Superior temporal gyrus (tissue), 1 donor: Measurements from ENCODE around the gene MGA.

Experiments used
- DNase-seq: peaks from one replicate; pipeline ENCODE4 v3.0.0-alpha.2; 2016; ENCODE audit errors: extremely low spot score

MGA gene

DNA sequence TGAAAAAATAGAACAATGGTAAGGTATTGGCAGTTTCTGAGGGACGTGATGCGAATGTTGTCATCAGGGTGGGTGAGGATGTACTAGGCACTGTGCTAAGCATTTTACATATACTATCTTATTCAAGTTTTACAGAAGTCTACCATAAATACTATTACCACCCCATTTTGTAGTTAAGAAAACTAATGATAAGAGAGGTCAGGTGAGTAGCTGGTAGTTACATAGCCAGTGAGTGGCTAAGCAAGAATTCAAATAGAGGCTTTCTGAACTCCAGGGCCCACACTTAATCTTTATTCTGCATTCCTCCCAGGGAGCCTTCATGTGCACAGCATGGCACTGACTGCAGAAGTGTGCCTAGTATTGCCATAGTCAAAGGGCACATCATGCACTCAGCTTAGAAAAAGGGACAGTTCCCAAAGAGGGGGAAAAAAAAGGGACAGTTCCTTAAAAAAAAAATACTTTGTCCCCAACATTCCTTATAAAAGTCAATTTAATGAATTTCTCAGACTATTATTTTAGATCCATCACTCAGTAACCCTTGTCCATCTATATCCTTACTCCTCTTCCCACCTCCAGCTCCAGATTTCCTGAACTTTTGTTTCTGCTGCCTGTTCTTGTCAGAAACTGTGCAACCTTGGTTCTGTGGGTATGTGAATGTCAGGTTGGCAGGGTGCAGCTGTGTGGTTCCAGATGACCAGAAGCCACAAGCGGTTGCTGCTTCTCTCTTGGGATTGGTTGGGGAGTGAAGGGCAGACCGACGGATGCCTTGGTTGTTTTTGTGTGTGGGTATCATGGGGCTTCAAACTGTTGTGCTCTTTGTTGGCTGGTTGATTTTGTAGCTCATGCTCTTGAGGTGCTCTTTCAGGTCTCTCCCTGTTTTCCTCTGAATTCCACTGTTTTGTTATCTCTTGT lies 122.4 kb downstream of the MGA start:
- no peak for DNase-seq

DNA sequence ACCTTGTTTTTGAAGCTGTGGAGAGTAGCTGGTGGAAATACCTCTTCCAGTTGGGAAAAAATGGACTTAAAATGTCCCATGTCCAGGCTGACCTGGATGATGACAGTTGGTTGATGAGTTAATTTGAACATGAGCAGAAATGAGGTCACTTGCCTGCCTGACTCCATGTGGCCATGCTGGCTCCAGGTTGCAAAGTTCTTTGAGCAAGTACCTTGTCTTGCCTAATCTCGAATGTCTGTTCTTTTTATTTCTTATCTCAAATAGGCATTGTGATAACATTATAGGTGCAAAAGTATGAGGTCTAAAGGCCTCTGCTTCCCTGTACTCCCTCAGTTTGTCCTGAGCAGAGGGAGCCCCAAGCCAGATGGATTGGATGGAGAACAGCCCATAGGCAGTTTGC lies 123.1 kb downstream of the MGA start:
- no peak for DNase-seq

DNA sequence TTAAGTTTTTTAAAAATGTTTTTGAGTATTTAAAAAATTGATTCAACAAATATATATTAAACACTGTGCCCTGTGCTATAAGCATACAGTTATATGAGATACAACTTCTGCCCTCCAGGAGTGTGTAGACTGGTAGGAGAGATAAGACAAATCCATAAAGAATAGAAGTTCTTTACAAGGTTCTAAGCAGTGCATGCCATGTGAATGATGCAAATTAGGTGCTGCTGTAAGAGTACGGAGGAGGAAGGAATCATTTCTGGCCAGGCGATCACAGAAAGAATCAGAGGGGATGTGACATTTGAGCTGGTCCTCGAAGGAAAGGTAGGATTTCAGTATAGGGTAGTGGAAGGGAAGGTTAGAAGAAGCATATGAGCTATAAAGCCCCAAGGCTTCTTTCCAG lies 128.1 kb downstream of the MGA start:
- no peak for DNase-seq

DNA sequence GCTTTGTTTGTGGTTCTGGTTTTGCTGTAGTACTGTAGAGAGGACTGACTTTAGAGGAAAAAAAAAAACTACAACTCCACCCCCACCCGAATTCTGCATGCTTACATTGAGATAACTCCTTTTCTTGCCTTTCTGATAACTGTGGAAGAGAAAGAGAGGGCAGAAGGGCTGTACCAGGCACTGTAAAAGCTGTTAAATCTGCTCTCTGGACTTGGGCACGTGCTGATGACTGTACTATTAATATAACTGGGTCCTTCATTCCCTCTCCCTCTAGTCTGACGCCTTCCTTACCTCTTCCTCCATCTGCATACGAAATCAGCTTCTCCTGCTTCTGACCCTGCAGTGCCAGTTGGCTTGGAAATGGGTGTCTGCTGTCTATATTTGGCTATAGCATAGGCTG lies 129.0 kb downstream of the MGA start:
- peak; percentile 34 for DNase-seq

DNA sequence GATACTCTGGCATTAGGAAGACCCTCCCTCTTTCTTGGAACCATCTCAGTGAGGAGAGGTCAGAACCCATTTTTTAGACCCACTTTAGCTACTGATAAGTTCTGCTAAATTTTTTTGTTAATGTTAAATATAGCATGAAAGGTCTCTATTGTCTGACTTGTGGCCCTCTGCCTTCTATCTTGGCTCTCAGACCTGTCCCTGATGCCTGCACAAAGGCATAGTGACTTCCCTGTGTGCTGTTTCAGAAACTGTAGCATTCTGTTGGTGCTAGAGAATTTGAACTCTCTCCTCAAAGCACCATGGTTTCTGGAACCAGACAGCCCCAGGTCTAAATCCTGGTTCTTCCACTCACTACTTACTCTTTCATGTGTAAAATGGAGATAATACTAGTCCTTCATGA lies 129.5 kb downstream of the MGA start:
- peak; percentile 41 for DNase-seq

DNA sequence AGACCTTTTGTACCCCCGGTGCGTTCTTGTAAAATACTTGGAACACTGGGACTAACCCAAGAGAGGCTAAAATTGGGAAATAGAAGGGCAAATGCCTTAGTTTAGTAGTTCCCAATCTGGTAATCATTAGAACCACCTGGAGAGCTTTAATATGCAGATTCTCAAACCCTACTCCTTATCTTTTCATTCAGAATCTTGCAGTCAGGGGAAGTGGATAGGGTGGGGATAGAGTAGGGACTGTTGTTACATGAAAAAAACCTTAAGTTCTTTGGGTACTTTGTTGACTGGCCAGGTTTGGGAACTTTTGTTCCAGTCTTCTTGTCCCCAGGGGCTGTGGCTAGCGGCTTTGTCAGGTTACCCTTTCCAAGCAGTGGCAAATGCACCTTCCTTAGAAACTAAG lies 130.0 kb downstream of the MGA start:
- DNase-seq, result no peak

DNA sequence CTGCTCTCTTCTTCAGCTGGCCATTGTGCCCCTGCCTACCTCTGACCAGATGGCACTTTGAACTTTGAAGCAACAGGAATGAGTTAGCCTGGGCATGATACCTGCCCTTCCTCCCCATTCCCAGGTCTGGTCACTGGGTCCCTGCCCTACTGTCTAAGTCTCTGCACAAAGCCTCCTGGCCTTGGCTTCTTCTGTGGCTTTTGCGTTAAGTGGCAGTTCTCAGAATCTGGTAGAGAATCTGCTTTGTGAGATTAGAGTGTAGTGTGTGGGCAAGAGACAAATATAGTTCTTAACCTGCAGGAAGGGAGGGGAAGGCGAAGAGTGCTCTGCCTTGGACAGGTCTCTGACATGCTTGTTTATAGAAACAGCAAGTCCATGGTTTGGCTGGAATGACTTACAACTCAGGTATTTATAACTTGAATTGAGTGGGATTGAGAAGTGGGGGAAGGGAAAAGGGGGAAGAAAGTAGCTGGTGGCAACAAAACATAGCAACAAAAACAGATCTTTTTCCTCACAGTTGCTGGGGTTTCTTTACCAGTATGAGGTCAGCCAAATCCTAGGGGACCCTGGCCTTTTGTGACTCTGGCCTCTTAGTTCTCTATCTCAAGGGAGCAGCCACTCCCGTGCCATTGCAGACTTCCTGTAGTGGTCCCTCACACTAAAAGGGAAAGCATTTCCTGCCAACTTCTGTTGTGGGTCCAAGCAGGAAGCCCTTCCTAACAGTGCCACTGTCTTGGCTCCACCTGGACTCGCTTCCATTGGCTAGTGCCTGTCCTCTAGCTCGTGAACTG lies 130.7 kb downstream of the MGA start:
- no peak for DNase-seq

DNA sequence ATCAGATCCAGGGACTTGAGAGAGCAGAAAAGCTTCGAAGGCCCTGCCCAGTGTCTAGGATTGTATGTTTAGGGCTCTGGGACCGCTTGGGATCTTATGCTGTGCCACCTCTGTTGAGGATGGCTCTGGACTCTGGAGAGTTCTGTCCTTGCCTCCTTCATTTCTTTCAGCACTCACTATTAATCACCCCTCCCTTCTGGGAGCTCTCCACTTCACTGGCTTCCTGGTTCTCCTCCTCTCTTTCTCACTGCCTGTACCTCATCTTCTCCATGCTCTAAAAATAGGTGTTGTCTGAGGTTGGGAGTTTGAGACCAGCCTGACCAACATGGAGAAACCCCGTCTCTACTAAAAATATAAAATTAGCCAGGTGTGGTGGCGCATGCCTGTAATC lies 131.3 kb downstream of the MGA start:
- no peak for DNase-seq

DNA sequence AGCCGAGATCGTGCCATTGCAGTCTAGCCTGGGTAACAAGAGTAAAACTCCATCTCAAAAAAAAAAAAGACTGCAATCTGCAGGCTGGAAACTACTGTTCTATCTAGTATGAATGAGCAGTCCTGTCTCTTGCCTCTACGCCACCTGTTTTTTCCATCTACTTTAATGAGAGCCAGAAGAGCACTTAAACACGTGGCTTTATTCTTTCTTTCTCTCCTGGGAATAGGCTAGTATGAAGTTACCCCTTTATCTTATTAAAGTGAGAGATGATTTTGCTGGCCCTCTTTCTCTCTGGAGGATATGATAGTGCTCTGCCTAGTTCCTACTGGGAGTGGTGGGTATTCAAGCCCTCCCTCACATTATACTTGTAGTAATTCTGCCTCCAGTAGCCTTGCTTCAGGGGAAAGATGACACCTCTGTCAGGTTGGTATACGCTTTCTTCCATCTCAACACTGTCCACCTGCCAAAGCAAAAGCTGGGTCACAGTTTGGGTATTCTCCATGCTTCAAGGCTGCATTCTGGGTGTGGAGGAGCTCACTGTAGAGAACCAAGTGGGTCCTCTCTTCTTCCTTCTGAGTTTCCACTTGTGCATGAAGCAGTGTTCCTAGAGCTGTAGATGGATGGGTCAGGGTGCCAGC lies 131.9 kb downstream of the MGA start:
- DNase-seq, result no peak

DNA sequence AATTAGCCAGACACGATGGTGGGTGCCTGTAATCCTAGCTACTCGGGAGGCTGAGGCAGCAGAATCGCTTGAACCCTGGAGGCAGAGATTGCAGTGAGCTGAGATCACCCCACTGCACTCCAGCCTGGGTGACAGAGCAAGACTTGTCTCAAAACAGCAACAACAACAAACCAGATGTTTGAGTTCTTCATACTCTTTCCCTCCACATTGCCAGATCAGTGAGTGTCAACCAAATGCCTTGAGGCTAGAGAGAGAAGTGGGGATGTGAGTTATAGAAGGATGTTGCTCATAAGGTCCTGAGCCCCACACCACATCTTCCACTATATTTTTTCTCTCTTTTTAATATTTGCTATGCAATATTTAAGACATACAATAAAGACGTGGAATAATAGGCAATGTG lies 133.9 kb downstream of the MGA start:
- DNase-seq, result no peak

DNA sequence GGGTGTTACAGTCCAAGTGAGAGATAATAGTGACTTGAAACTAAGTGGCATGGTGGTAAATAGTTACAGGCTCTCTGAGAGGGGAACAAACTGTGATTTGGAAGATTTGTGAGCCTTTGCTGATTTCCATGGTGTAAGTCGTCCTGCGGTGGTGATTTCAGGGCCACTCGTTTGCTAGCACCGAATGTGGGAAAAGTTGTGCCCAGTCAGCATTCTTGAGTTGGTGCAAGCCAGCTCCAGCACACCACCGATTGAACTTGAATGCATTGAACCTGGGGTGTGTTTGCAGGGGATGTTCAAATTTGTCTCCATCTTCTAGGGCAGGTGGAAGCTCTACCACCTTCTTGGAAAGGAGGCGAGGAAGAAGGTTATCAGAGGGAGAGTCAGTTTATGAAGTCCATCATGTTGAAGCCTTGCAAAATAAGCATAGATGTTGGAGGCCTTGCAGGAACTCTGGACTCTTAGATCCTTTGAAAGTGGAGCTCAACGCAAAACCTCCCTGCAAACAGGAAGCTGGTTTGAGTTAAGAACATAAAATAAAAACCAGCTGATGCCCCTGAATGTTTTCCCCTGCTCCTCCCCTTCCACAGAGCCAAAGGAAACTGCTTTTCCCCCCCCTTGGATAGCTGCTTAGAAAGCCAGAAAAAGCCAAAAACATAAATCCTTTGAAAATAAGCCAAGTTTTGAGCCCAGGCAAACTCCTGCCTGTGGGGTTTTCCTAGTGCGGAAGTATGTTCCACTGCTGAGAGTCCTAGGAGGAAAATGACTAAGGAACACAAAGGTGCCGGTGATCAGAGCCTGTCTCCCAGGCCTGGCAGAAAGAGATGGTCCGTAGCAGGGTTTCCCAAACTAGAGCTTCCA lies 136.0 kb downstream of the MGA start:
- DNase-seq, result peak; percentile 29

DNA sequence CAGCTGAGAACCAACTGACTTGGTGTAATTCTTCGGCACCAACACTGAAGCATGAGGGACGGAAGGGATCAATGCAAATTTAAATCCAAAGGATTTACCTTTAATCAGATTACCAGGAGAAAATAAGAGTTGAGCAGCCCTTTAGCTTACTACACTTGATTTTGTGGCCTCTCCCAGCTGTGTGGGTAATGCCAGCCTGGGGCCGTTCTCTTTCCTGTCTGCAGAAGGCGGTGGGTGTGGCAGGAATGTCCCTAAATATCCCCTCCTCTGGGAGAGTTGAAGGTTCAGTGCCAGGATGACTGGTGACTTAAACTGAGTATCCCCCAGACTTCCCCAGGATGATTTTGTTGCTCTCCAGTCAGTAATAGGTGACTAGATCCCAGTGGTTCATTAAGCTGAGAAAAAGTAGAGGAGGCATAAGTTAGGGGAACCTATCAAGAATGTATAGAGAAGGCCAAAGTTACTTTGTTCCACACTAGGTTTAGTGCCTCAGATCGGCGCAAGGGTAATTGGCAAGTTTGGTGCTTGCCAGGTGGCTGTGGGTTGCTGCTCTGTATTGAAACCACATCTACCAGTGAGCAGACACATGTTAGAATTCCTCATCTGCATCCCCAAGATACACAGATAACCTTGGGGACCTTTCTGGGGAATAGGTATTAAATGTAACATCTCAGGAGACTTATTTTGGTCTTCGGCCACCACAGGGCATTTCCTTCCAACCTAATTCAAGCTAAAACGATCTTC lies 137.2 kb downstream of the MGA start:
- no peak for DNase-seq

DNA sequence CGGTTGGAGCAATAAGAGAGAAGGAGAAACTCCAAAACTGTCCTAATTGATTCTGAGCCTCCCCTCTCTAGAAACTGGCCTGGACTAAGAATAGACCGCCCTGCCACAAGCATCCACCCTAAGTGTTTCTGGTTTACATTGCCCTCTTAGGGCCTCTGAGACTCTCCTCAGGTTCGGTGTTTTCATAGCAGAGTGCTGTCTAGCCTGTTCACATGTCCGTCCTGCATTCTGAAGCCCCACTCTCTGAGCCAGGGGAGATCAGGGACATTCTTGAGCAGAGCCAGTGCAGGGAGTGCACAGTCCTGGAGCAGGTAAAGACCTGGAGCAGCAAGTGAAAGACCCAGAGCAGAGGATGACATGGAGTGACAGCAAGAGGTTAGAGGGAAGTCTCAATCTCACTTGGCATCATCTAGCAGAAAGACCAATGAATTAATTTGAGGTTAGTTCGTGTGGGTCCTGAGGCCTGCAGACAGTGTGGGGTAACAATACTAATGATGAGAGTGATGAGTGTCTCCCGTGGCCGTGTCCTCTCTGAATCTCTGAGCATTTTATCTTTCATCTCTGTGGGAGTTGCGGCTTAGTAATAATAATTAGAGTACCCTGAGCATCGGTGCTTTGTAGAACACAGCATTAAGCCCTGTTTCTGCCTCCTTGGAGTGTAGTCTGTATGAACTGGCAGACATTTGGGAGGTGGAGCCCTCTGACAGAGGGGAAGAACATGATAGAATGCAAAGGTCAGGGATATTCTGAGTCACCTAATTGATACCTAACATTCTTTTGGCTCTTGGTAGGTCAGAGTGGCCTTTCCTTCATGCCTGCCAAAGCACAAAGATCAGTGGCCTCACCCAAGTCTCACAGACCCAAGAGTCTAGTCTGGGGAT lies 138.6 kb downstream of the MGA start:
- no peak for DNase-seq

DNA sequence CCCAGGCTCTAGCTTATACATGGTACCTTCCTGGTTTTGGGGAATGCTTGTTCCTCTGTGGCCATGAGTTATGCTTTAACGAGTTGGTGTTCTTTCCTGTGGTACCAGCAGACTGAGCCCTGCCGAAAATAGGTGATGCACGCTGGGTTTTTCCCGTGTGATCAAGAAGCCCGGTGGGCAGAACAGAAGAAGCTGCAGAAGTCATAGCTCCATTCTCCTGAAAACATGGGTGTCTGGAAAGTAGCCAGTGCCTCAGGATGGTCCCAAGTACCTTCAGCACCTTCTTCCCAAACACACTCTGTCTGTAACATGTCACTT lies 139.2 kb downstream of the MGA start:
- no peak for DNase-seq

DNA sequence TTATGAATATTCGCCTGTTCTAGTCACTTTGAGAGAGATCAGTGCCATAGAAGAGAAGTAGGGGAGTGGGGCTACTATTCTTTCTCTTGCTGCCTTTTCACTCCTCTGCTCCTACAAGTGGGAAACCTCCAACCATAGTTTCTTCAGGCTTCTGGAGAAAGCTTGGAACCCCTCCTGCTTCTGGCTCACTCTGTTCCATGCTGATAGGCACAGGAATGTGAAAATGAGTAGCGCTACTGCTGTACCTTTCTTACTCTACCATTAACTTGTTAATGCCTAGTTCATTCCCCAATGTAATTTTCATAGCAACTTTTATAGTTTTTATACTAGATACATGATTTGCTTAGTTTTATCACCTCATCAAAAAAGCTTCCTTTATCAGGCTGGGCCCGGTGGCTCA lies 141.0 kb downstream of the MGA start:
- DNase-seq, result no peak

DNA sequence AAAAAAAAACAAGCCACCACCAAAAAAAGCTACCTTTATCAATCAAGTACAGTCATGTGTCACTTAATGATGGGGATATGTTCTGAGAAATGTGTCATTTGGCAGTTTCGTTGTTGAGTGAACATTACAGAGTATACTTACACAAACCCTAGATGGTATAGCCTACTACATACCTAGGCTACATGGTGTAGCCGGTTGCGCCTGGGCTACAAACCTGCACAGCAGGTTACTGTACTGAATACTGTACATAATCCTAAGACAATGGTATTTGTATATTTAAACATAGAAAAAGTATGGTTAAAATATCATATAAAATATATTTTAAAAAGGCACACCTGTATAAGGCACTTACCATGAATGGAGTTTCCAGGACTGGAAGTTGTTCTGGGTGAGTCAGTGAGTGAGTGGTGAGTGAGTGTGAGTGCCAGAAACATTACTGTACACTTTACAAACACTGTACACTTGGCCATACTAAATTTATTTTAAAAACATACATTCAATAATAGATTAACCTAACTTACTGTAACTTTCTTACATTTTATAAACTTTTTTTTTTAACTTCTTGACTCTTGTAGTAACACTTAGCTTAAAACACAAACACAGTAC lies 141.7 kb downstream of the MGA start:
- DNase-seq, result no peak

DNA sequence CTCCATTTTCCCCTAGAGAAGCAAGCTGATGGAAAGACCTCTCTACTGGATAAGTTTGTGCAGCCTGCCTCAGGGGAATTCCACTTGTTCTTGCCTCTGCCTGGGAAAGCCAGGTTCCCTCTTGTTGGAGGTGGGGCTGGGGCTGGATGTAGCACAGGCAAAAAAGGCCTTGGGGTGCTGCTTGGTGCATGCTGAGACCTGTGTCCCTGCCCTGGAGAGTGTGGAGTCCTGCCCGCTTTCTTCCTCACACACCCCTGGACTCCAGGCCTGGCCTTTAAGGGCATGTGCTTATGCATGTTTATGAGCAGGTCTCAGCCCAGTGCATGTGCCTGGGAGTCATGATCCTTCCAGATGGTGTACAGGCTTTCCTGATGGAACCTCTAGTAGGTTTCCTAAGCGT lies 144.2 kb downstream of the MGA start:
- no peak for DNase-seq

DNA sequence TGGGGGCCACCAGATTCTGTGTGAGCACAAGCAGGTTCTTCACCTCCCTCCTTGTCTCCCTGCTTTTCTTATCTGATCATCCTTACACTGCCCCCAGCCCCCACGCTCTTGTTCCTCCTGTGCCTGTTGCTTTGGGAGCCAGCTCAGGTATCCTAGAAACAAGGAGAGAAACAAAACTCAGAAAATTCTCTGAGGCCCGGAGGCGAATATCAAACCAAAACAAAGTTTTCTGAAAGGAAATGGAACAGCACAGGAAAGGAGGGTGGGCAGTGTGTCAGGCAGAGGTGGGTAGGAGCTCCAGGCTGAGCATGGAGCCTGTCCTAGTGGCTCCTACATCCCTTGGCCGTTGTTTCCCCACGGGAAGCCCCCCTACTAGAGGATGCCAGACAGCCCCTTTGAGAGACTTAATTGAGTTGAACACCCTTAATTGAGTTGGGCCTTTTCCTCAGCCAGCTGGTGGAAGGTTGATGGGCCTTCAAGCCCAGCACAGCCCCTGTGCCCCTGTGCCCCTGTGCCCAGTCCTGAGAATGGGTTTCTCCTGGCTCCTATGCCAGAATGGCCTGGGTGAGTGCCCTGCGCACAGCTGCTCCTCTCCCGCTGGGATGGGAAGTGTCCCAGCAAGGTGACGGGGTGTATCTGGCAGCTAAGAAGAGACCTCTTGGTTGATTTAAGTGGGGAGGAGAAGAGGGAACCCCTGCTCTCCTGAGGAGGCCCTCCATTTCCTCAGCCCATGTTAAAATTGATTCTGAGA lies 144.9 kb downstream of the MGA start:
- no peak for DNase-seq

DNA sequence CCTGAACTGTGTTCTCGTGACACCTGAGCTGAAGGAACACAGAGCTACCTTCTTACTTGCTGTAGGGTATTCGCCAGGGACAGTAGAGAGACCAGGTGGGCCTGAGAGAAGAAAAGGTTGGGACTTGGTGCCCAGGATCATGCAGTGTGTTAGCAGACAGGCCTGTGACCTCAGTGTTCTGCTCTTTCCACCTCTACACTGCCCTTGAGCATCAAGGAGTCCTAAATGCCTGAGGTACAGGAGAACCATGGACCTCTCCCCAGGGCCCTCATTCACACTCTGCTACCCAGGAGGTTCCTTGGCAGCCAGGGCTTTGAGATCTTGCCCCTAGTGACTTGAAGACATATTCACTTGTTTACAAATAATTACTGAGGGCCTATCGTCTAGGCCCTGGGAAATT lies 145.5 kb downstream of the MGA start:
- DNase-seq, result no peak
